GM18507 (cell line): ENCODE results near the gene EML4.
"Not testable (repeated sequence)": the region's sequence is repeated elsewhere in the genome, so short reads cannot be mapped to it uniquely, and the experiment has no call there.

Experiments used
- DNase-seq: peaks from one replicate; pipeline ENCODE4 v3.0.0; 2011; ENCODE audit warnings: low read depth; ENCODE audit not compliant: insufficient read length; ENCODE audit errors: extremely low spot score
- FAIRE-seq: peaks from 2 replicates; lab custom pipeline; 2011; peaks lifted over from hg19 to GRCh38; lab: Jason Lieb, UNC

Gene EML4

DNA sequence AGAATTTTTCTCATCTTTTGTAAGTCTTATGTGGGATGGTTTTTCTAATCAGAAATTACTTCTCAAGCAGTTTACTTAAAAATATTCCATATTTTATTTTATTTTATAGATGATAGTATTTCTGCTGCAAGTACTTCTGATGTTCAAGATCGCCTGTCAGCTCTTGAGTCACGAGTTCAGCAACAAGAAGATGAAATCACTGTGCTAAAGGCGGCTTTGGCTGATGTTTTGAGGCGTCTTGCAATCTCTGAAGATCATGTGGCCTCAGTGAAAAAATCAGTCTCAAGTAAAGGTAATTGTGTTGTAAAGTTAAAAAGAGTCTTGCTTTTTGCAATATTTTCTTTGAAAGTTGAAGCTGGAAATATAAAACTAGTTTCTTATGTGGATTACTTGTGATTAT is 76.2 kb downstream of the EML4 start:
- DNase-seq (no peak), FAIRE-seq (no peak)

DNA sequence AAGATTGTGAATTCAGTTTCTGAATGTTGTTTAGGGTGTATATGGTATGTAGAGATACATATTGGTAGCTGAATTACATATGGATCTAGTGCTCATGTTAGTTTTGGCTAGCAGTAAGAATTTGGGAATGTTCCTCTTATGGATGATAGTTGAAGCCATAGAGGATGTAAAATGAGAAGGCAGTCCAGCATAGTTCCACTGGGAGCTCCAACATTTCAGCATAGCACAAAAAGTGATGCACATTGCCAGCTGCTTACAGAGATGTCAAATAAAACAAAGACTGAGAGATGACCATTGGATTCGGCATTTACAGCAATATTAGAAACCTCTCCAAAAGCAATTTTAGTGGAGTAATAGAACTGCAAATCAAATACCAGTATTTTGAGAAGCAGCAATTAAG is 77.4 kb downstream of the EML4 start:
- no peak for FAIRE-seq
- DNase-seq = no peak

DNA sequence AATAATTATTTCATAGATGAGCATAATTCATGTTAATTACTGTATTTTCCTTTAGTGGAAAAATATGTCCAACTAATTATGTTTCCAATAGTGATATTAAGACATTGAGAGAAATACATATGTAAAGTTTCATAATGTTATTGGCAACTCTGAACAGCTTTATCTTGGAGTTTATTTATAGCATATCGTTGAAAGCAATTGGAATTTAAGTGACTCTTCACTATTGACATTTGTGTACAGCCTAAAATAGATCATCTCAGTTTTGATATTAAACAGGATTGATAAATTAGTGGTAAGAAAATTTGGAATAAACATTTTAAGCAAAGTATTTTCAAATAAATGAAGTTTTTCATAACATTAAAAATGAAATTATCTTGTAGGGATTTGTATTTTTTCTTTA is 79.7 kb downstream of the EML4 start:
- DNase-seq (no peak), FAIRE-seq (no peak)

DNA sequence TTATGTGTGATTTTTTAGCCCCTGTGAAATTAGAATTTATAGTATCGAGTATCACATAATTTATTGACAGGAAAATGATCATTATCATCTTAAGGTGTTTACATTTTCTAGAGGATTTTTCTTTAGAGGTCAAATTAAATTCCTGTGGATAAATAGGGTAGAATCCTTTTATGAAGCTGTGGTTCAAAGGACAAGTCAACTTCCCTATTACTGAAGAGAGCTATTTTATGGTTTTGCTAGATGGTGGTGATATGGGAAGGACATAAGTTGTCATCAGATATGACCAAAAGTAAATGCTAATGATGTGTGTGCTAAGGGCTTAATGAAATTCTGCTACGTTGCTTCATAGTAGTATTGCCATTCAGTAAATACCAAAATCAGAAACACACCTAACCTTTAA is 80.1 kb downstream of the EML4 start:
- no peak for DNase-seq
- no peak for FAIRE-seq

DNA sequence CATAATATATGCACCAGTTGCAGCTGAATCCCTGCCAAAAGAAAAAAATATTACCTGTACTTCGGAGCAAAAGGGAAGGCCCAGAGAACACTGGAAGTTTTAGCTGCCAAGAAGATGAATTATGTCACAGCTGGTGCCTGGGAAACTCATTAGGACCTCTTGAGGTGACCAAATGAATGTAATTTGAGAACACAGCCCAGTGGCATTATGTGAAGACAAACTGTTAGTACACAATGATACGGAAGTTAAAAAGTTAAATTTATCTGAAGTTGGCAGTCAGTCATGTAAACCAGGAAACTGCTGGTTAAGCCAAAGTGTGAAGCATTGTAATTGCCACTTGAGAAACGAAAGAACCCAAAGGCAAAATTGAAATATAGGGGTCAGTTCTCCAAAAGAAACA is 80.7 kb downstream of the EML4 start:
- peak; percentile 50 for FAIRE-seq
- DNase-seq = no peak

DNA sequence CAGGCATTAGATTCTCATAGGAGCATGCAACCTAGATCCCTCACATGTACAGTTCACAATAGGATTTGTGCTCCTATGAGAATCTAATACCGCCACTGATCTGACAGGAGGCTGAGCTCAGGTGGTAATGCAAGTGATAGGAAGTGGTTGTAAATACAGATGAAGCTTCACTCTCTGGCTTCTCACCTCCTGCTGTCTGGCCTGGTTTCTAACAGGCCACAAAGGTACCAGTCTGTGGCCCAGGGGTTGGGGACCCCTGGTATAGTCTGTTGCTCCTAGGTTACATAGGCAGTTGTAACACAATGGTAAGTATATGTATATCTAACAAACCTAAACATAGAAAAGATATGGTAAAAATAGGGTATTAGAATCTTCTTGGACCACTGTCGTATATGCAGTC is 81.8 kb downstream of the EML4 start:
- DNase-seq (no peak), FAIRE-seq (no peak)

DNA sequence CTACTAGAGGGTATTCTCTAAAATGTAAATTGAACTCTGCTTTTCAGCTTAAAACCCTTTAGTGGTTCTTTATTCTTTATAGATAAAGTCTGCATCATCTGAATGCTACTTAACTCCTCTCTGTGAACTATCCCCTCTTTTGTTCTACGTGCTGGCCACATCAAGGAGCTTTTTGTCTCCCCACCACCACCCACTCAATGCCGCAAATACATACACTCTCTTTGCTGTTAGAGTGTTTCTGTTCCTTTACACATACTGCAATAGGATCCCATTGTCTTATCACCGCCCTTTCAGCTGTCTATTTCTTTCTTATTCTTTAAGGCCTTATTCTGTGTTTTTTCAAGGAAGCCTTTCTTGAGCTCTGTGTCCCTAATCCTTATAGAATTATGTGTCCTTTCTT is 83.3 kb downstream of the EML4 start:
- FAIRE-seq = no peak
- DNase-seq = no peak

DNA sequence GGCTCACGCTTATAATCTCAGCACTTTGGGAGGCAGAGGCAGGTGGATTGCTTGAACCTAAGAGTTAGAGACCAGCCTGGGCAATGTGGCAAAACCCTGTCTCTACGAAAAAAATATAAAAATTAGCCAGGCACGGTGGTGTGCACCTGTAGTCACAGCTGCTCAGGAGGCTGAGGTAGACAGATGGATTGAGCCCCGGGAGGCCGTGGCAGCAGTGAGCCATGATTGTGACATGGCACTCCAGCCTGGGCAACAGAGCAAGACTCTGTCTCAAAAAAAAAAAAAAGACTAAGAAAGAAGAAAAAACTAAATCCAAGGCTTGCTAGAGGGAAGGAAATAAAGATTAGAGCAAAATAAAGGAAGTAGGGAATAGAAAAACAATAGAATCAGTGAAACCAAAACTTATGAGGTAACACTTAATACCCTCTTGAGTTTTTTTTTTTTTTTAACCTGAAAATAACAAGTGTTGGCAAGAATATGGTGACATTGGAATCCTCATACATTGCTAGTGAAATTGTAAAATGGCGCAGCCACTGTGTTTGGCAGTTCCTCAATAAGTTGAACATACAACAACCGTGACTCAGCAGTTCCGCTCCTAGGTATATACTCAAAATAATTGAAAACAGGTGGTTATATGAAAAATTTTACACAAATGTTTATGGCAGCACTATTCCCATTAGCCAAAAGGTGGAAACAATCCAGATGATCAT is 85.2 kb downstream of the EML4 start:
- FAIRE-seq (no peak), DNase-seq (no peak)

DNA sequence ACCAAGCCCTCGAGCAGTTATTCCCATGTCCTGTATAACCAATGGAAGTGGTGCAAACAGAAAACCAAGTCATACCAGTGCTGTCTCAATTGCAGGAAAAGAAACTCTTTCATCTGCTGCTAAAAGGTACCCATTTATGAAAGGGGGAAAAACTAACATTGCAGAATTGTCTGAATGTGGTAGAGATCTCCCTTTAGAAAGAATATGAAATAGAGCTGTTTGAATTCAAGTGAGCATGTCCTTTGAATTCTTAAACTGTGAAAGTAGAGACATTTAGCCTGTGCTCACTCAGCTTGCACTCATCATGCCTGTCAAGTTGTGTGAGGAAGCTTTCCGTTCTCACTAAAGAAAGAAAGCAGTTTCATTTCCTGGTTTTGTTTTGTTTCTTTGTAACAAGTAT is 87.4 kb downstream of the EML4 start:
- FAIRE-seq (peak; percentile 71), DNase-seq (no peak)

DNA sequence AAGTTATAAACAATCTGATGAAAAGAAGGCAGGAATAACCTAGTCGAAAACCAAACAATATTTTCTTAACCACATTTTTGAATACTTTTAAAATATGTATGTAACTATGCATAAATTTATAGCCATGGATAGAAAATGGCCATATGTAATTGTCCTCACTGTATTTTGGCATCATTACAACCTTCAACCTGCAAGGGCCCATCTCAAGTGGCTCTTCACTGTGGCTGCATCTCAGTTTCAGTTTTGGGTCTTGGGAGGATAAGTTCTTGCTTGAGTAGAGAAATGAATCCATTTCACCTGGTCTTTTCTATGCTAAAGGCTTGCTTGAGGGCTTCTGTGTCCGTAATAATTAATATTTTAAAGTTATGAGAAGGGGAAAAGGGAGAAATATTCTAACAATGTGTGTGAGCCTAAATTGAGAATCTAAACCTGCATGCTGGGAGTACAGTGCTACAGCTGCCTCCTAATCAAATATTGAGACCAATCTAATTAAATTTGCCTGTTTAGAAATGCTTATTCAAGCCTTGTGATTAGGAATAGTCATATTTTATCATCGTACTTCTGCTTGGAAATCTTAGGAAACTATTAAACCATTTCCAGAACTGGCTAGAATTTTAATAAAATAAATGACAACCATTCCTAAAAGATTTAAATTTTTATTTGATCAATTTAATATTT is 92.5 kb downstream of the EML4 start:
- no peak for DNase-seq

DNA sequence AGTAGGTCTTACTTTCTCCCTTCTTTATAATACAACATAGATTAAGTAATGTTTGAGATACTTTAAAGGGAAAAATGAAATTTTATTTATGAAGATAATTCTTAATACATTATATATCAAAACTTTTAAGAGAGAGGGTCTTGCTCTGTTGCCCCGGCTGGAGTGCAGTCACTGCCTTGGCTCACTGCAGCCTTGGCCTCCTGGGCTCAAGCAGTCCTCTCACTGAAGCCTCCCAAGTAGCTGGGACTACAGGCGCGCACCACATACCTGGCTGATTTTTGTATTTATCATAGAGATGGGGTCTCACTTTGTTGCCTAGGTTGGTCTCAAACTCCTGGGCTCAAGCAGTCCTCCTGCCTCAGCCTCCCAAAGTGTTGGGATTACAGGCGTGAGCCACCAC is 97.1 kb downstream of the EML4 start:
- no peak for FAIRE-seq
- no peak for DNase-seq

More for the DNA sequence above, 92.5 kb downstream of the EML4 start:
- no peak for FAIRE-seq

DNA sequence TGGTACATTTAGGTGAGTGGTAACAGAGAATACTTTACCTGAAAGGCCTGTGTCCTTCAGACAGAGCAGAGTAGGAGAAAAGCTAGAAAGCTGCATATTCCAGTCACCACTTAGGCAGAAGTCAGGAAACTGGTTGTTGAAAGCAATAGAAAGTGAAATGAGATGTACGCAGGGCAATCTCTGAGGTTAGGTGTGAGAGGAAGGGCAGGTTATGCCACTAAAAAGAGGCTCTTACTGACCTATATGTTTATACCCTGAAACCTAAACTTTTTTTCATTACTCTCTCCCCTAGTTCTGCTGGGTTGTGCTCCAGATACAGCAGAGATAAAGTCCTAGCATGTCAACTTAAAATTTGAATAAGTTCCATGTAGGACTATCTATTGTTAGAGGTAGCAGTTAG is 98.4 kb downstream of the EML4 start:
- FAIRE-seq = peak; percentile 21

DNA sequence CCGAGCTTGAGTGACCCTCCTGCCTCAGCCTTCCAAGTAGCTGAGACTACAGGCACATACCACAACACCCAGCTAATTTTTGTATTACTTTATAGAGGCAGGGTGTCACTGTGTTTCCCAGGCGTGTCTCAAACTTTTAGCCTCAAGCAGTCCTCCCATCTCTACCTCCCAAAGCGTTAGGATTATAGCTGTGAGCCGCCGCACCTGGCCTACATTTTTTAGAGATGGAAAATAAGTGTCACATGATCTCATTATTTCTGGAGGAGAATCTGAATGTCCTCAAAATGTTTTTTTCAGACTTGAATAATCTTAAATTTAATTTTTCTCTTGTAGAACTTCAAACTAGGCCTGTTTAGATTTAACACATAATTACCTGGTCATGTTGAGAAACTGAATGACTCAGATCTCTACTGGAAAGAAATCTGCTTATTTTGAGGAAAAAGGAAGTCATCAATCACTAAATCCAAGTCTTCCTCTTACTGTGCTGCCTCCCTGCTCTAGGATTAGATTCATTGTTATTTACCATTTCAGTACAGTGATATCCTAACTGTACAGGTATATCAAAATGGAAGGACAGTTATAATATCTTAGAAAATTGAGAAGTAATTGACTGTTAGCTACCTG is 99.5 kb downstream of the EML4 start:
- DNase-seq (no peak), FAIRE-seq (no peak)

More for the DNA sequence above, 98.4 kb downstream of the EML4 start:
- no peak for DNase-seq

DNA sequence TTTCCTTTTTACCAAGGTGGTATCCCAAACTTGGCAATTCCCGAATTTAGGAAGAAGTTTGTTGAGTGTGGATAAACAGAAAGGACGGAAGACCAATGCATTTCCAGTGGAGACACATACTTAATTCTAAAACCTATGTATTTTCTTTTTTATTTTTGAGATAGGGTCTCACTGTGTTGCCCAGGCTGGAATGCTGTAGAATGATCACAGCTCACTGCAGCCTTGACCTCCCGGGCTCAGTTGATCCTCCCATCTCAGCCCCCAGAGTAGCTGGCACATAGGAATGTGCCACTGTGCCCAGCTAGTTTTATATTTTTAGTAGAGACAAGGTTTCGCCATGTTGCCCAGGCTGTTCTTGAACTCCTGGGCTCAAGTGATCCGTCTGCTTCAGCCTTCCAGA is 101.6 kb downstream of the EML4 start:
- DNase-seq (no peak), FAIRE-seq (no peak)

DNA sequence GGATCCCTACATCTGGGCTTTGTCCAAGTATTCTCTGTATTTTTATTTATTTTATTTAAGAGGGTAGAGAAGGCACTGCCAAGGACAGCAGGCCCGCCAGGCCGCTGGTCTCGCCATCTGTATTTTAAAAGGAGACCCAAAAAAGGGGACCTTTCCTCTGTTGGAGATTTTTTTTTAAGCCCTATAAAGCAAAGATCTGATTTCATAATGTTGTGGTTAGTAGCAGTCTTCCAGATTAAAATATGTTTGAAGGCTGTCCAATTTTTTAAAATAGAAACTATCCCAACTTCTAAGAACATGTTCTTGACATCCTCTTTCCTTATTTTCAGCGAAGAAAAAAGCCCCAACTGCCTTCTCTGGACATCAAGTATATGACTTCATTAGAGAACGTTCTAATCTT is 102.1 kb downstream of the EML4 start:
- FAIRE-seq, DNase-seq: not testable (repeated sequence)

DNA sequence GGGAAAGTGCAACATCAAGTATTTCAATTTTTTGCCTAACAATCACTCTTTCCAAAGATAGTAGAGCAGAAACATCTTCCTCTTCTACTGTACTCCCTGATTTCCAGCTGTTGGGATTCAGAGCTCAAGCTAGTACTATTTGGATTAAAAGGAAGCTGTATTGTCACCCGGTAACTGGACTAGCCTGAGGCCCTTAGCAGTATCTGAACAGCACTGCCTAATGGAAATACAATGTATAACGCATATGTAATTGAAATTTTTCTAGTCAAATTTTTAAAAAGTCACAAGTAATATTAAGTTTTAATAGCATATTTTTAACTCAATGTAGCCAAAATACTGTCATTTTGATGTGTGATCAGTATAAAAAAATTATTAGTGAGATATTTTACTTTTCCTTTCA is 105.7 kb downstream of the EML4 start:
- DNase-seq = no peak

DNA sequence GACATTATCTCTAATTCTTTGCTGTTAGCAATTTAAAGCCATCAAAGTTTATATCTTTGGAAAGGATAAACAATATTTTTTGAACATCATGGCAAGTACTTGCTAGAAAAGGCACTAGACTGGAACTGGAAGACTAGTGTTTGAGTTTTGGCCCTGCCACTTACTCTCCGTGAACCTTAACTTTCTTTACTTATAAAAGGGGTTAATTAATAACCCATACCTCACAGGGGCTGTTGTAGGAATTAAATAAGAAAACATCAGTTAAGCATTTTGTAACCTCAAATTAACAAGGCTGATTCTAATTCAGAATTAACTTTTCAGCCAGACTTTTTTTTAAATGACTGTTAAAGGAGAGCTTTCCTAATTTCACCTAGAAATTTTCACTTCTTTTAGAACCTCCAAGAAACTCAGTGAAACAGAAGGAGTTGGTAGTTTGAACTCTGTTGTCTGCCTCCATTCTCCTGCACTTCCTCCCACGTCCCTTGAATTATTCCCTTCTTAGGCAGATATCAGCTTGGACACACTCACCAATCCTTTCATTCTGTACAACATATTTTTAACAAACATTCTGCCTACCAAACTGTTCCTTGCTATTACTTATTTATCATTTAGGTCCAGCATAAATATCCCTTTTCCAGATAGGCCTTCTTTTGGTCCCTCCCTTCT is 112.4 kb downstream of the EML4 start:
- FAIRE-seq = no peak

More for the DNA sequence above, 105.7 kb downstream of the EML4 start:
- no peak for FAIRE-seq

DNA sequence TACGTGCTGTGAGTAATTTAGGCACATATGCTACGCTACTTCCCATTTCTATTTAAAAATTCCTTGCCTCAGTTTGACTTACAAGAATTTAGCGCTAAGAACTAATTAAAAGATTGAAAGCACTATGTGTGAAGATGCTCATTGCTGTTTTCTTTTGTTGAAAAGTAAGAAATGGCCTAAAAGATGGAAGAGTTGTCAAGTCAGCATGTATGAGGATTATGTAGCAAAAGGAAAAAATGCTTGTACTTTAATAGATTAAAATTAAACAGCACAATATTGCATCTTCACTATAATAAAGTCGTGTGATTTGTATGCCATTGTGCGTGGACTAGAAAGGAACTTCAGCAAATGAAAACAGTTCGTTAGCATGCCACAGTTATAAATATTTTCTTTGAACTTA is 114.9 kb downstream of the EML4 start:
- FAIRE-seq (no peak), DNase-seq (no peak)

More for the DNA sequence above, 112.4 kb downstream of the EML4 start:
- no peak for DNase-seq

DNA sequence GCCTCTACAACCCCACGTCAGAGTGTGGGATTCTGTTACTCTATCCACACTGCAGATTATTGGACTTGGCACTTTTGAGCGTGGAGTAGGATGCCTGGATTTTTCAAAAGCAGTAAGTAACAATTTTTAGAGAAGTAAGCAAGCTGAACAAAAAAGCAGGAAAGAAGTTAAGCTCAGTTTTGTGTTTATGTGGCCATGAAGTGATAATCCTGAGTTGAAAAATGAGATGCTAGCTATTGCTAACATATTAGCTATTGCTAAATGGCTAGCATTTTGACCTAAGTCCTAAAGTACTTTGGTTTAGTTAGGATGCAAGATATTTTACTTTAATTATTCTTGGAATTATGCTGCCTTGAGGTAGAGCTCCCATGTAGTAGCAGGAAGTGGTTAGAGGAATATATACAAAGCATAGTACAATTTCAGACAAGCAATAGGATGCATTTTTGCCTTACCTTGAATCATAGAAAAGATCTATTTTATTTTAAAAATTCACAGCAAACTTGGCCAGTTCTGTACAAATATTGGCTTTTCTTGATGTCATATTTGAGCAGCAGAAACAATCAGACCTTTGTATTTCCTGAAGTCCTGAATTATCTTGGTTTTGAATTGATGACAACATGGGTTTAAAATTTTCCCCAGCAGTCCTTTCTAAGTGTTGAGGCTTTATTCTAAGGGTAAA is 117.3 kb downstream of the EML4 start:
- DNase-seq = no peak
- FAIRE-seq = no peak

DNA sequence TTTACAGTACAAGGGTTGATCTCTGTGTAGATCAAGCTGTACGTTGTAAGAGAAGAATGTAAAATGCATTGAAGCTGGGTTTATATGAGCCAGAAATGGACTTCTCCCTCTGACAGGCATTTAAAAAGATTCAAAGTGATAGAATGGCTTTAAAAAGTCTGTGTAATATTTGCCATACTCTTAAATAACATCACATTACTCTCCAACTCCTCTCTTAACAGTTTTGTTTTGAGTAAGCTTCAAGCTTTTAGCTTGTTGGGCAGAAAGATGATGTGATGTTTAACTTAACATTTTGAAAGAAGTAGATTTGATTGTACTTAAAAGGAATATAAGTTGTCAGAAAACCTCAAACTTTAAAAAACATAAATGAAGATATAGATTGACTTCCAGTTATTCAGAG is 119.7 kb downstream of the EML4 start:
- no peak for FAIRE-seq
- DNase-seq = no peak
